ENCODE results near the gene CADPS2.

GRCh38 chr7:122467661-122468449 lies 418.4 kb downstream of the CADPS2 start:
- TF ChIP-seq, protein P1, sequence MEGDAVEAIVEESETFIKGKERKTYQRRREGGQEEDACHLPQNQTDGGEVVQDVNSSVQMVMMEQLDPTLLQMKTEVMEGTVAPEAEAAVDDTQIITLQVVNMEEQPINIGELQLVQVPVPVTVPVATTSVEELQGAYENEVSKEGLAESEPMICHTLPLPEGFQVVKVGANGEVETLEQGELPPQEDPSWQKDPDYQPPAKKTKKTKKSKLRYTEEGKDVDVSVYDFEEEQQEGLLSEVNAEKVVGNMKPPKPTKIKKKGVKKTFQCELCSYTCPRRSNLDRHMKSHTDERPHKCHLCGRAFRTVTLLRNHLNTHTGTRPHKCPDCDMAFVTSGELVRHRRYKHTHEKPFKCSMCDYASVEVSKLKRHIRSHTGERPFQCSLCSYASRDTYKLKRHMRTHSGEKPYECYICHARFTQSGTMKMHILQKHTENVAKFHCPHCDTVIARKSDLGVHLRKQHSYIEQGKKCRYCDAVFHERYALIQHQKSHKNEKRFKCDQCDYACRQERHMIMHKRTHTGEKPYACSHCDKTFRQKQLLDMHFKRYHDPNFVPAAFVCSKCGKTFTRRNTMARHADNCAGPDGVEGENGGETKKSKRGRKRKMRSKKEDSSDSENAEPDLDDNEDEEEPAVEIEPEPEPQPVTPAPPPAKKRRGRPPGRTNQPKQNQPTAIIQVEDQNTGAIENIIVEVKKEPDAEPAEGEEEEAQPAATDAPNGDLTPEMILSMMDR (IDR thresholded peaks at IDR 0.05; ENCODE audit: borderline replicate concordance, extremely low read depth, low read length, poor library complexity, severe bottlenecking) = no peak
- TF ChIP-seq EZH2 (IDR thresholded peaks at IDR 0.05; ENCODE audit: borderline replicate concordance, low read depth, low read length, severe bottlenecking) = no peak
